ENCODE results near the gene IGLON5. TPM values are rescaled to one million over a fixed set of nuclear protein-coding genes. Genes with fewer than 3 reads are reported as not detected.

IGLON5 gene
- total RNA-seq, 1 experiment from 2014 or later: not detected

GRCh38 chr19:51352783-51353360, 41.4 kb downstream of the IGLON5 start:
- intact Hi-C loops (cut with micrococcal nuclease; ENCODE audit: unreplicated experiment): no loop called here
- CTCF ChIA-PET: no interaction called here
- Histone ChIP-seq H3K4me1 (peaks cover 43% of the 10 kb centered on the region), H3K4me3 (ENCODE audit: low read depth, low read length) (no peak overlapping the region), H3K27me3 (replicated peaks; ENCODE audit: control insufficient read depth, insufficient read depth, low read length) (no peaks in the 10 kb centered on the region), H3K9me3 (no peaks in the 10 kb centered on the region), H3K36me3 (ENCODE audit: control insufficient read depth, insufficient read depth, low read length) (peaks cover 5% of the 10 kb centered on the region)
- Mint-ChIP-seq H3K9me3 (ENCODE audit: unreplicated experiment) (no peaks in the 10 kb centered on the region), H3K36me3 (ENCODE audit: insufficient read depth, unreplicated experiment) (peaks cover 67% of the 10 kb centered on the region), H3K4me1 (ENCODE audit: low read depth, unreplicated experiment) (peaks cover 45% of the 10 kb centered on the region), H3K27me3 (ENCODE audit: insufficient read depth, unreplicated experiment) (no peaks in the 10 kb centered on the region), H3K4me3 (ENCODE audit: unreplicated experiment) (peak overlapping the region; percentile 4), H3K27ac (ENCODE audit: unreplicated experiment) (peak overlapping the region; percentile 79)
- no TSS peak for BruUV-seq (replicated peaks)
- no peak for TF ChIP-seq CTCF (IDR thresholded peaks at IDR 0.05; ENCODE audit: insufficient read depth in 1 of 2, low read depth in 1 of 2, low read length in 1 of 2, severe bottlenecking in 1 of 2, unreplicated experiment in 1 of 2)
- DNase-seq: no peak
- POLR2A ChIA-PET: no interaction called here

- H3K27me3 Mint-ChIP-seq (ENCODE audit: insufficient read depth, unreplicated experiment): no peaks in the 10 kb centered on the region
- peaks cover 46% of the 10 kb centered on the region for H3K4me1 Mint-ChIP-seq (ENCODE audit: low read depth, unreplicated experiment)
- ChIA-PET POLR2A (interaction anchor here (0.6 to 2.0 kb wide), 9 partner anchors 9 to 53 kb away, joined by 3 to 41 read pairs (median 14); partner anchors contain the start of gene ETFB), CTCF (interaction anchor here (0.6 to 1.8 kb wide), 7 partner anchors 9 to 629 kb away, joined by 4 to 46 read pairs (median 6); partner anchors contain the start of gene VSIG10L)
- intact Hi-C loops (cut with micrococcal nuclease; ENCODE audit: unreplicated experiment): loop anchor here (1.0 kb wide), 3 partner anchors 8 to 15 kb away; no protein-coding TSS in a partner anchor
- peaks cover 63% of the 10 kb centered on the region for H3K36me3 Mint-ChIP-seq (ENCODE audit: insufficient read depth, unreplicated experiment)
- Histone ChIP-seq H3K4me3 (ENCODE audit: low read depth, low read length) (peak overlapping the region; percentile 13), H3K36me3 (ENCODE audit: control insufficient read depth, insufficient read depth, low read length) (peaks cover 5% of the 10 kb centered on the region), H3K27me3 (replicated peaks; ENCODE audit: control insufficient read depth, insufficient read depth, low read length) (no peaks in the 10 kb centered on the region), H3K9me3 (no peaks in the 10 kb centered on the region), H3K4me1 (peaks cover 42% of the 10 kb centered on the region)
- peak; percentile 72 to 79 for DNase-seq
- TF ChIP-seq CTCF (IDR thresholded peaks at IDR 0.05; ENCODE audit: insufficient read depth in 1 of 2, low read depth in 1 of 2, low read length in 1 of 2, severe bottlenecking in 1 of 2, unreplicated experiment in 1 of 2): peak in 1 of 2 experiments; percentile 49
- TSS peak; percentile 39 for BruUV-seq (replicated peaks)
- H3K4me3 Mint-ChIP-seq (ENCODE audit: unreplicated experiment): peak overlapping the region; percentile 90
- no peaks in the 10 kb centered on the region for H3K9me3 Mint-ChIP-seq (ENCODE audit: unreplicated experiment)
- H3K27ac Mint-ChIP-seq (ENCODE audit: unreplicated experiment): peak overlapping the region; percentile 92
These were observed 42.8 kb downstream of the IGLON5 start for GRCh38 chr19:51354103-51354741.

- TF ChIP-seq CTCF (IDR thresholded peaks at IDR 0.05; ENCODE audit: insufficient read depth in 1 of 2, low read depth in 1 of 2, low read length in 1 of 2, severe bottlenecking in 1 of 2, unreplicated experiment in 1 of 2): no peak
- peak; percentile 91 to 96 for DNase-seq
- Mint-ChIP-seq H3K4me1 (ENCODE audit: low read depth, unreplicated experiment) (peaks cover 46% of the 10 kb centered on the region), H3K27ac (ENCODE audit: unreplicated experiment) (peak overlapping the region; percentile 92), H3K4me3 (ENCODE audit: unreplicated experiment) (peak overlapping the region; percentile 90), H3K9me3 (ENCODE audit: unreplicated experiment) (no peaks in the 10 kb centered on the region), H3K27me3 (ENCODE audit: insufficient read depth, unreplicated experiment) (no peaks in the 10 kb centered on the region), H3K36me3 (ENCODE audit: insufficient read depth, unreplicated experiment) (peaks cover 63% of the 10 kb centered on the region)
- no peaks in the 10 kb centered on the region for H3K27me3 ChIP-seq (replicated peaks; ENCODE audit: control insufficient read depth, insufficient read depth, low read length)
- no peaks in the 10 kb centered on the region for H3K9me3 ChIP-seq
- no peak overlapping the region for H3K4me3 ChIP-seq (ENCODE audit: low read depth, low read length)
- peaks cover 41% of the 10 kb centered on the region for H3K4me1 ChIP-seq
- ChIA-PET CTCF (interaction anchor here (0.6 to 1.8 kb wide), 7 partner anchors 8 to 630 kb away, joined by 4 to 46 read pairs (median 6); partner anchors contain the start of gene VSIG10L), POLR2A (interaction anchor here (0.6 to 2.0 kb wide), 9 partner anchors 8 to 53 kb away, joined by 3 to 41 read pairs (median 14); partner anchors contain the start of gene ETFB)
- peaks cover 5% of the 10 kb centered on the region for H3K36me3 ChIP-seq (ENCODE audit: control insufficient read depth, insufficient read depth, low read length)
- BruUV-seq (replicated peaks): no TSS peak
- intact Hi-C loops (cut with micrococcal nuclease; ENCODE audit: unreplicated experiment): loop anchor here (1.0 kb wide), 3 partner anchors 8 to 15 kb away; no protein-coding TSS in a partner anchor
These were observed 43.3 kb downstream of the IGLON5 start for GRCh38 chr19:51354742-51355148.

Data from Caco-2 (cell line).